DND-41 (cell line): ENCODE data around the gene SUDS3.

Source experiments
- EZH2 ChIP-seq: IDR thresholded peaks from 3 replicates; pipeline ENCODE4 v1.6.1; 2012; ENCODE audit warnings: borderline replicate concordance, low read depth, mild to moderate bottlenecking, moderate library complexity, low read length, inconsistent platforms; ENCODE audit not compliant: severe bottlenecking
- TF ChIP-seq, protein P1 (sequence below): IDR thresholded peaks from 2 replicates; pipeline ENCODE4 v1.5.1; 2012; ENCODE audit warnings: borderline replicate concordance, low read length, moderate library complexity, mild to moderate bottlenecking; ENCODE audit not compliant: poor library complexity, severe bottlenecking; ENCODE audit errors: extremely low read depth

DNA sequence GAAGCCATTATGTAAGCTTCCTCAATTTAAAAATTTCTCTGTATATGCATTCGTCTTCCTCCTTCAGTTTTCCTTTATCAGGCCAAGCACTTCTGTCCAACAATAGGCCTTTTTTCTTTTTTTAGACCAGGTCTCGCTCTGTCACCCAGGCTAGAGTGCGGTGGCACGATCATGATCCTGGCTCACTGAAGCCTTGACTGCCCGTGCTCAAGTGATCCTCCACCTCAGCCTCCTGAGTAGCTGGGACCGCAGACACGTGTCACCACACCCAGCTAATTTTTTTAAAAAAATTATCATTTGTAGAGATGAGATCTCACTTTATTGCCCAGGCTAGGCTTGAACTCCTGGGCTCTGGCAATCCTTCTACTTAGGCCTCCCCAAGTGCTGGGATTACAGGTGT, 29.5 kb upstream of the SUDS3 start:
- TF ChIP-seq, protein P1, sequence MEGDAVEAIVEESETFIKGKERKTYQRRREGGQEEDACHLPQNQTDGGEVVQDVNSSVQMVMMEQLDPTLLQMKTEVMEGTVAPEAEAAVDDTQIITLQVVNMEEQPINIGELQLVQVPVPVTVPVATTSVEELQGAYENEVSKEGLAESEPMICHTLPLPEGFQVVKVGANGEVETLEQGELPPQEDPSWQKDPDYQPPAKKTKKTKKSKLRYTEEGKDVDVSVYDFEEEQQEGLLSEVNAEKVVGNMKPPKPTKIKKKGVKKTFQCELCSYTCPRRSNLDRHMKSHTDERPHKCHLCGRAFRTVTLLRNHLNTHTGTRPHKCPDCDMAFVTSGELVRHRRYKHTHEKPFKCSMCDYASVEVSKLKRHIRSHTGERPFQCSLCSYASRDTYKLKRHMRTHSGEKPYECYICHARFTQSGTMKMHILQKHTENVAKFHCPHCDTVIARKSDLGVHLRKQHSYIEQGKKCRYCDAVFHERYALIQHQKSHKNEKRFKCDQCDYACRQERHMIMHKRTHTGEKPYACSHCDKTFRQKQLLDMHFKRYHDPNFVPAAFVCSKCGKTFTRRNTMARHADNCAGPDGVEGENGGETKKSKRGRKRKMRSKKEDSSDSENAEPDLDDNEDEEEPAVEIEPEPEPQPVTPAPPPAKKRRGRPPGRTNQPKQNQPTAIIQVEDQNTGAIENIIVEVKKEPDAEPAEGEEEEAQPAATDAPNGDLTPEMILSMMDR = no peak
- TF ChIP-seq EZH2 = no peak
